ENCODE data around the gene EHD1.

Gene EHD1

DNA sequence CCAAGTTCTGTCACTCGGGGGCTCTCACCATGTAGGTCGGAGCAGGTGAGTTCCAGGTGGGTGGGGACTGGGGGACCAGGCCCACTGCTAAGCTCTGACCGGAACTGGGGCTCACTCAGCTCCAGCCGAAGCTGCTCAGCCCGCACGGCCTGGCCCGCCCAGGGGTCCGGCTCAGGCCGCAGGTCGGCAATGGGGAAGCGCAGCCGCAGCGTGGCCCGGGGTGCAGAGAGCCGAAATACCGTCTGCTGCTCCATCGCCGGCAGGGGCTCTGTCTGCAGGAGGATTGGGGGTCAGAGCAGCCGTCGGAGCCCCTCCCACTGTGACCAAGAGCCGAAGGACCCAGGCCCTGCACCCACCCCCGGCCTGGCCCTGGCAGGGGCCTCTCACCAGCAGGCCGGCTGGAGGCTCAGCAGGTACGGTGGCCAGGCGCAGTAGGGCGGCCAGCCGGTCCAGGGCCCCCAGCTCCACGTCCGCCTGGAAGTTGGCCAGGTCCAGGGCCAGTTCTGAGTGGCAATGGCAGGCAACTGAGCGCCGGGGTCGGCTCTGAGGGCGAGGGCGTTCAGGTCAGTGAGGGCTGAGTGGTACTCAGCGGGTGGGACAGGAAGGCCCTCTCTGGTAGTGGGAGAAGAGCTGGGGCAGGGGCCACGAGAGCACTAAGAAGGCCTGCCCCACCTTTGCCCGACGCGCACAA lies 31.4 kb upstream of the EHD1 start:
- DNase-seq, result no peak

DNA sequence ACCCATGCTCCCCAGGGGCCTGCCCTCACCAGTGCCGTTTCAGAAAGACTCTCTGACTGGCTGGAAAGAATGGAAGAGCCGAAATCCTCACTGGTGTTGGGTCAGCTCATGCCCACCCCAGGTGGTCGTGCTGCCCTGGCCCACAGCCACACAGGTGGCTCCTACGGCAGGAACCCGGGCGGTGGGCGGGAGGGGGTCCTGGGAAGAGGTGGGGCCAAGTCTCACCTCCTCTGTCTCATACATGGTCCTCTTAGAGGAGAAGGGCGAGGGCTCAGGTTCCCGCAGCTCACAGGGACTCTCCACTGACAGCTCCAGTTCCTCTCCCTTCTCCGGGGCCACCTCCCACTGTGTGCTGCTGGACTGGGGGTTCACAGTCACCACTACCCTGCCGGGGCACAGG lies 30.3 kb upstream of the EHD1 start:
- DNase-seq, result no peak

DNA sequence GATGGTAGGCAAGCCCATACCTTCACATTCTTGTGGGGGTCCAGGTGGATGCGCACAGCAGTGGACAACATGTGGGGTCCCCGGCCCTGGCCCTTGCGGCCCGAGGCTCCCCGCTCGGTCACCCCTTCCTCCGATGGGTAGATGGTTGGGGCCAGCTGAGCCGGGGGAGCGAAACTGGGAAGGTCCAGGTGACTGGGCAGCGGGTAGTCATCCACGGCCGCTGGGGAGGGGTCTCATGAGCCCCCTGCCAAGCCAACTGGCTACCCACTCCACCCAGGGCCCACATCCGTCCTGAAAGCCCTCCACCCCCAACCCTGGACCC lies 27.9 kb upstream of the EHD1 start:
- DNase-seq, result no peak

DNA sequence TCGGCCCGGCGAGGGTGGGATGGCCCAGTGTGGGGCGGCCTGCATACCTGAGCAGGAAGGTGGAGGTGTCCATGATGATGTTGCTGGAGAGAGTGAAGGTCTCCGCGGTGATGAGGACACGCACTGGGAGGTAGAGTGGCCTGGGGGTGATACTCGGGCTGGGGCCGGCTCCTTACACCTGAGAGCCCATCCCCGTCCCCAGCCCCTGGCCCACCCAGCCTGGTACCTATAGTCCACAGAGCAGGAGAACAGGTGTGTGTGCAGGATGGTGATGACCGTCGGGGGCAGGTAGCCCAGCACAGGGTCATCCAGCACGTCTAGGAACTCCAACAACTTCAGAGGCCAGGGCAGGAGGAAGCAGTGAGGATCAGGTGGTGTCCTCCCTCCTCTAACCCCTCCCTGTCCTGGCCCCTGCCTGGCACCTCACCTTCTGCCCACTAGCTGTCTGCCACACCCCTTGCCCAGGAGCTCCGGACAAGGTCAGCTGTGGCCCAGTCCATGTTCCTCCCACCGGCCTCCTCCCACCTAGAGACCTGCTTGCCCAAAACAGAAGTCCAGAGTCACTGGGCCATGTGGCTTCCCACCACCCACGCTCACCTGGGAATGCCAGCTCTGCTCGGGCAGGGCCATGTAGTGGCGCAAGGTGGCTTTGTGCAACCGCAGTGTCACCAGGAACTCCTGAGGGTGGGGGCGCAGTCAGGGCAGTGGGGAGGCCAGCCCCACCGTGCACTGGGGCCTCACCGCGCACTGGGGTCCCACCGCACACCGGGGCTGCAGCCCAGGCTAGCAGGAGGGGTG lies 27.3 kb upstream of the EHD1 start:
- no peak for DNase-seq

DNA sequence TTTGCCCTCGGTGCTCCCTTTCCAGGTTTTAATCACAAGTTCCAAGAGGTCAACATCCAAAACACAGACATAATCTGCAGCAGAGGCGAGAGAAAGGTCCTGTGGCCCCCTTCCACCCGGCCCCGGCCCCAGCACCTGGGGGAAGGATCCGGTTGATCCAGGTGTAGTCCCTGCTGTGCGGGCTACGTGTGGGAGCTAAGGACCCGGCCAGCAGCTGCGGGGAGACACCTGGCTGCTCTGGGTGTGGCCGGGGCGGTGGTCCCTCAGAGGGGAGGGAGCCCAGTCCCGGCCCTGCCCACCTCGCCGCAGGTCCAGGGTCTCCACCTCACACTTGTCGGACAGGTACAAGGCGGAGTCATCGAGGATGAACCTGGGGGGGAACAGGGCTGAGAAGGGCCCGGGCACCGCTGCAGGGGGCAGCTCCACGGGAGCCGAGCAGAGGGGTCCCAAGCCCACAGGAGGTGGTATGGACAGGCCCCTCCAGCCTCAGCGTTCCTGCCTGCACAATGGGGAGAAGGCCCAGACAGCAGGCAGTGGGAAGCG lies 24.9 kb upstream of the EHD1 start:
- no peak for DNase-seq

DNA sequence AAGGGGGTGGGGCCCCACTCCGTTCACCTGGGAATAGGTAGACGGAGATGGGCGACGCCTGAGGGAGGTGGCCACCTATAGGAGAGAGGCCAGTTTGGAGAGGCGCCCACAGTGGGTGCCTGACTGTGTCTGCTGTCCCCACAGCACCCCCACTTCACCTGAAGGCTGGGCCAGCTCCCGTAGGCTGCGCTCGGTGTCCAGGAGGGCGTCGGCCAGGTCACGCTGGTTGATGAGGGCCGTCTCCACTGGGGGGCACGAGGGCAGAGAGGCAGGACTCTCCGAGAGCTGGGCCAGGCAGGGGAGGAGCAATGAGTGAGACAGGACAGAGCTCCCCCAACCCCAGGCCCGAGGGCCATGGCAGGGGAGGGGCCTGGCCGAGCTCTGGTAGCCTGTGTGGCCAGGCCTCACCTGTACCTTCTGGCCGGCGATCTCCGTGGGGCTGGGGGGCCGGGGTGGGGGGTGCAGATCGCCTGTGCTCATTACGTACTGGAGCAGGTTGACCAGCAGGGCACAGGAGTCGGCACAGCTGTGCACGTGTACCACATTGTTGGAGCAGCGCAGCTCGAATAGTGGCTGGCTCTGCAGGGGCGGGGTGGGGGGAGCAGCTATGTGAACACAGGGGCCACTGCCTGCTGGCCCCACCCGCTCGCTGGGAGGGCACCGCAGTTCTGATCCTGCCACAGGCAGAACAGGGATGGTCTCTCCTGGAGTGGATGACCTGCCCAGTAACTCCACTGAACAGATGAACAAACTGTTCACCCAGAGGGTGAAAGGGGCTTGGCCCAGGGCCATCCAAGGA lies 23.9 kb upstream of the EHD1 start:
- no peak for DNase-seq

DNA sequence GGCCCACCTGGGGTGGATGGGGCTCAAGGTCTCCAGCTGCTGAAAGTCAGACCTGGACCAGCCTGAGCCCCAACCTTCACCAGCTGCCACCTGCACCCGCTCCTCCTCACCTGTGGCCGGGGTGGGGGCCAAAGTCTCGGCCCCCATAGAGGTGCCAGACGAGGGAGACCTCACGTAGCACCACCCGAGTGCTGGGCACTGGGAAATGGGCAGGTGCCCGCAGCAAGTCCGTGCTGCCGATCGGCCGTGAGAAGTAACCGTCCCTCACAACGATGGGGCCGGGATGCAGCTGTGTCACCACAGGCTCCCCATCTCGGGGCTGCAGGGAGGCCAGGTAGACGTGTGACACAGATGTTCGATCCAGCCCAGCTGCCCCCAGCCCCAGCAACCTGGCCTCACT lies 22.4 kb upstream of the EHD1 start:
- DNase-seq, result no peak

DNA sequence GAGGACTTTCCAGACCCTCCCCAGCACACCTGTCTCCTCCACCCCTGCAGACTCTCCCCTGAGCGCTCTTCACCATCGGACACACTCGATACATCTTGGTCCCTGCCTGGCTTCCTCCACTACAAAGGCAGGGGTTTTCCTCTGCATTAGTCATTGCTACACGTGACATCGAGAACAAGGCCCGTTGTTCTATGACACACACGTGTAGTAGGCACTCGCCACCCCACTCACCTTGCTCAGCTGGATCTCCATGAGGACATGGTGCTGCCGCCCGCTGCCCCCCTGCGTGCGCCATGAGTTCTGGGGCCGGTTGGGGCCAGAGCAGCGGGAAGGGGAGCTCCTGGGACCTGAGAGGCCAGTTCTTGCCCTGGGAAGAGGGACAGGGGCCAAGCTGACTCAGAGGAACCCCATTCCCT lies 21.9 kb upstream of the EHD1 start:
- DNase-seq, result no peak

DNA sequence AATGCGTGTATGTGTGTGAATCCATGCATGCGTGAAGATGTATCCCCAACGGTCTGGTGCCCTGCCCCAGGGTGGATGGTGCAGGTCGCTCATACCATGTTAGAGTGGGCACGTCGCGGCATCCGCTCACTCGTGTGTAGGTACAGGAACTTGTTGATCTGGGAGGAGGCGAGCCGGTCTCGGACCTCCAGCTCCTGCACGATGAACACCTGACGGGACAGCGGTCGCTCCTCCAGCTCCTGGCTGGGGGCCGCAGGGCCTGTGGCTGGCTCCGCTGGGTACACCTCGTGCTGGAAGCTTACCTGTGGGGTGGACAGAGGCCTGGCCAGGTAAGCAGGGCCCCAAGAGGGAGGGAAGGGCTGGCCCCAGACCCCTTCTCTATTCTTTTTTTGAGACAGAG lies 20.1 kb upstream of the EHD1 start:
- DNase-seq, result no peak

DNA sequence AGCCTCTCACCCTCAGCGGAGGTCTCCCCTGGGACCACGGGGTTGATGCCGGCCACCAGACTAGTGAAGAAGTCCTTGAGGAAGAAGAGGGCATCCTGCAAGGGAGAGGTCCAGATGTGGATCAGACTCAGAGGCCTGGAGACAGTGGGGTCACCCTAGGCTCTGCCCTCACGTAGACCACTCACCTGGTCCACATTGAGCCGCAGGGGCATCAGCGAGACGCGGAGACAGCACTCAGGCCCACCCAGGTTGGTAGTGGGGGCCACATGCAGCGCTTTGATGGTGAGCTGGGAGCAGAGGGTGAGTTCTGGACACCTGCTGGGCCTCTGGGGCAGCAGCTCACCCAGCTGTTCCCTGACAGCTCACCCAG lies 19.6 kb upstream of the EHD1 start:
- DNase-seq, result no peak

DNA sequence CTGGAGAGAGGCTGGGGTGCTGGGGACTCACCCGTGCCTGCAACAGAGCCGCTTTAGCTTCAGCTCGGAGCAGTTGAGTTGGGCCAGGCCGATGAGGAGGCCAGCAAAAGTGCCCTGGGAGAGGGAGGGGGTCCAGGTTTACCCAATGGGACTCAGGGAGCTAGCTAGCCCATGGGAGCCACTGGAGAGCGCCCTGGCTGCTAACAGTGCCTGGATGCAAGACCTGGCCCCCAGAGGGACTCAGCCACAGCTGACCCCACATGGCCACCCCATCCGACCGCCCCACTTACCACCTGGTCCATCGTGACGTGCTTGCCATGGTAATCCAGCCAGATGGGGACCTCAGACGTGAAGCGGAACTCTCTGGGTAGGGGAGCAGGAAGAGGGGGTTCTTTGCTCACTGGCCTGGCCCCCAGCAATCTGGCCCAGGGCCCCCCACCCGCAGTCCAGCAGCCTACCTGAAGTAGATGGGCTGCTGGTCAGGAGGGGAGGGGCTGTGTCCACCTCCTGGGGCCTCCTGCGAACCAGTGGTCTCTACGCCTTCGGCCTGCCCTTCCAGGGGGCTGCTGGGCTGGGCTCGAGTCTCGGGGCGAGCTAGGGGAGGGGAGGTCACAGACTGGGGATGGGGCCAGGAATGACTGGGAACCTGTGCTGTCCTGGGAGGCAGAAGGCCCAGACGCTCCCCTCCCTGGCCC lies 19.1 kb upstream of the EHD1 start:
- no peak for DNase-seq

DNA sequence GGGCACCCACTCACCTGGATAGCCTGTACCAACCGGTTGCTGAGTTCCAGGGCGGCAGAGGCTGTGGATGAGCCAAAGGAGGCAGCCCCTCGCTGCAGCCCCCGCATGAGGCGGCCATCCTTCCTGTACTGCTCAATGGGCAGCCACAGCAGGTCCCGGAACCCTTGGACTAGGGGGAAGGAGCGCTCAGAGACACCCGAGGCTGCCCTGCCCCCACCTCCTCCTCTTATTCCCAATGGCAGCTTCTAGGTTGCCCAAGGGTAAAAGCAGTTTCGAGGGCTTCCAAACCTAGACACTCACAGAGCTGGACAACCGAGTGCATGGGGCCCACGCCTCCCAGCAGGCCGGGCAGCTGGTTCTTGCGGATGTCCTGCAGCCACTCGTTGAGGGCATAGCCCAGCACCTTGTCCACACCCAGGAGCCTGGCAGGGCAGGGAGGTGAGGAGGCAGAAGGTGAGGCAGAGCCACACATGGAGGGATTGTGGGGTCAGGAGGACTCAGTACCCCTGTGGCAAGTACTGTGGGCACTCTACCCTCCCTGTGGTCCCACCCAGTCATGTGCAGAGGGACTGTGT lies 18.1 kb upstream of the EHD1 start:
- no peak for DNase-seq

DNA sequence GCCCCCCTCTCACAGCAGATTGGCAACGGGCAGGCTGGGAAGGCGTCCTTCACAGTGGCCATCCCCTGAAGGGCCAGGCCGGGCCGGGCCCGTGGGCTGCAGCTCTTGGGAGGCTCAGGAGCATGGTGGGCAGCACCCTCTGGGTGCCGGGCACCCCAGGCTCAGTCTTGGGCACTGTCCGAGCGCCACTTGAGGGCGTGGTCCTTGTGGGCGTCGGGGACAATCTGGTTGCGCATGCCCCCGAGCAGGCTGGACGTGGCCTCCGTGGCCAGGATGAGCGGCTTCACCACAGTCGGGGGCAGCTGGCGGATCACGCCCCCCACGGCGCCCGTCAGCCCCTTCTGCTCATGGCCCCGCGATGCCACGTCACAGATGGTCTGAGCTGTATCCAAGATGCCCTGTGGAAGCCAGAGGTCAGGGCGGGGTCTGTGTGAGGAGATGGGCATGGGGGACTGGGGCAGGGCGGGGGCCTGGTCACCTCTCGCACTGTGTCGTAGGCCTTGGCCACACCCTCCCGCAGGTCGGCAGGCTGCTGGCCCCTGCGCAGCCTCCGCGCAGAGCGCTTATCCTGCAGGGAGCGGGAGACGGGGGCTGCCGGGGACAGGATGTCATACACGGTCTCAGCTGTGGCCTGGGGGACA lies 16.5 kb upstream of the EHD1 start:
- no peak for DNase-seq

DNA sequence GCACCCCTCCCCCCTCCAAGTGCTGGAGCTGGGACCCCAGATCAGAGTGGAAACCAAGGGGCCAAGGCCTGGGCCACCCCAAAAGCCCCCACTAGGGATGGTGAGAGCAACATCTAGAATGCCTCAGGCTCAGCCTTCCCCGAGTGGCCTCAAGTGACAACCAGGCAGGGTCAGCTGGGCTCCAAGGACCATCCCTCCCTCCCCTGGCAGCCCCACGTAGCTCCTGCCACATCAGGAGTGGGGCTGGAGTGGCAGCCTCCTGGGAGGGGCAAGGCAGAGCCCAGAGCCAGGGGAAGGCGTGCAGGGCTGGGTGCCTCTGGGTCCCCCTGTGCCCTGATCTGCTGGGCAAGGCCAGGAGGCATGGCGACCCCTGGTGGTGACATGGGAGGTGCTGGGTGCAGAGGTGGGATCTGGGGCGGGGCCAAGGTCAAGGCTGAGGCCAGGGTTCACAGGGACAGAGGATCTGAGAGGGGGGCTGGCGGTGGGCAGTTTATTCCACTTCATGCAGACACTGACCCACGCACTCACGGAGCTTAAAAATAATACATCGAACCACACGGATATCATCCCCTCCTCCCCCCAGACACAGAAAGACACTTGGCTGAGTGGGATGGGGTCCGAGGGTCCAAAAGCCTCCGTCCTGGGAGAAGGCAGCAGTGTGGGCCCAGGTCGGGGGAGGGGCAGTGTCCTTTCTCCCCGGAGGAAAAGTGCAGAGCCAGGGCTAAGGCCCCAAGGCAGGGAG lies 15.8 kb upstream of the EHD1 start:
- peak; percentile 62 to 69 for DNase-seq

DNA sequence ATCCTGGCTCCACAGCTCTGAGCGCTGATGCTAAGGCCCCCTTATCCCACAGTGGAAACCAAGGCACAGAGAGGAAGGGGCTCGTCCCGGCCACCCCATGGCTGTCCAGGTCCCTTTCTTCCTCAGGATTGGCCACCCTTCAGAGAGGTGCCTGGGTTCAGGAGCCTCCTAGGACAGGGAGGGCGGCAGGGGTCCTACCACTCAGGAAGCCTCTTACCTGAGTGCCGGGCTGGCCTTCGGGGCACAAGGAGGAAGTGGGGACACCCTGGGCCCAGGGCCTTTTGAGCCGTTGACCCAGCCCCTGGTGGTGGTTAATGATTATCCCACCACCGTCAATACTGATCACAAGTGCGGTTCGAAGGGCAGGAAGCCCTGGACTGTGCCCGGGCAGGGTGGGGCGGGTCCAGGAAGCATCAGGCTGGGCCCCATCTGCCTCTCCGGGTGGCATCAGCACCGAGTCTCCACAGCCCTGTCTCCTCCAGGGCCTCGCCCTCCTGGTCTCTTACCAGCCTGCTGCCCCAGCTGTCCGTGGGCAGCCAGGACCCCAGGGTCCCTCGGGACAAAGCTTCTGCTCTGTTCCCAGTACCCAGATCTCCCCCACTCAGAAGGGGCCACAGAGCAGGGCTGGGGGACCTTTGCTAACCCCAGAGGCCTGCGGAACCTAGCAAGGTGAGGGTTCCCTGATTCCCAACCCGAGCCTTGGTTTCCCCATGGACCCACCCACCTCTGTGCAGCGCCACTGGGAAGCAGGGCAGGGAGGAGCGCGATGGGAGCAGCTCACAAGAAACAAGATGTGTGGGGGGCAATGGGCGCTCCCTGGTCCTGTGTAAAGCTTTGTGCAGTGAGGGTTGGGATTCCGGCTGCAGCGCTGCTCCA lies 15.0 kb upstream of the EHD1 start:
- DNase-seq, result no peak

DNA sequence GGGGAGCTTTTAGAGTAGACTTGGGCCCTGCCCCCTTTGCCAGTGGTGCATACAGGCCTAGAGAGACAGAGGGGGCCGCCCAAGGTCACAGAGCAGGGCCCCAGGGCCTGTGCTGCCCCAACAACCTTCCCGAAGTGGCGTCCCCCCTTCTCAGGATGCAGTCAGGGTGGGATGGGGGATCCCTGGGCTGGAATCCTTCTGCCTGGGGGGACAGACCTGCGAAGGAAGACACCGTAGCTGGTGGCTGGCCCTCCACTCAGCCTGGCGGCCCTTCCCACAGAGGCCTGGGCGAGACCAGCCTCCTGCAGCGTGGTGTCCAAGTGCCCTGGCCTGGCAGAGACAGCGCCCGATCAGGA lies 14.4 kb upstream of the EHD1 start:
- no peak for DNase-seq

DNA sequence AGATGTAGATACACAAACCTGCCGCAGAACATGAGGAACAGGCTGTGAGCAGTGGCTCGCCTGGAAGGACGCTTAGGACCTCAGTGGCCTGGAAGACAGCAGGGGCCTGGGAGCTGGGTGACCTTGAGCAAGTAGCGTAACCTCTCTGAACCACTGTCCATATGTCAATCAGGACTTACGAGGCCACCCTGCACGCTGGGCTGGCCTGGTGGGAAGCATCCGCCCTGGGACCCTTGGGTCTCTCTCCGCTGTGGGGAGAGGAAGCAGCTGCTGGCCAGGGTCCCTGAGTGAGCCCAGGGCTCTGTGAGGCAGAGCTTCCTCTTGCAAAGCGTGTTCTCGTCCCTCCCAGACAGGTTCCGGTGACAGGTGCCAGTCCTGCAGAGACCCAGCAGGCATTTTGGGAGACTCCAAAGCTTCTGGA lies 14.0 kb upstream of the EHD1 start:
- no peak for DNase-seq

DNA sequence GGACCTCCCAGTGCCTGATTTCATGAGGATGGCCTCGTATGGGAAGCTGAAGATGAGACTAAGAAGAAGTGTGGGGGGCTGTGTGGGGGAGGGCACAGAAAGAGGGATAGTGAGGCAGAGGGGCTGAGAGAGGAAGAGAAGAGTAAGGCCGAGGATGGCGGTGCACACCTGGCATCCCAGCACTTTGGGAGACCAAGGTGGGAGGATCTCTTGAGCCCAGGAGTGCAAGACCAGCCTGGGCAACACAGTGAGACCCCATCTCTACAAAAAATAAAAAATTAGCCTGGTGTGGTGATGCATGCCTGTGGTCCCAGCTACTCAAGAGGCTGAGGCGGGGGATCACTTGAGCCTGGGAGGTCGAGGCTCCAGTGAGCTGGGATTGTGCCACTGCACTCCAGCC lies 13.5 kb upstream of the EHD1 start:
- DNase-seq, result no peak

DNA sequence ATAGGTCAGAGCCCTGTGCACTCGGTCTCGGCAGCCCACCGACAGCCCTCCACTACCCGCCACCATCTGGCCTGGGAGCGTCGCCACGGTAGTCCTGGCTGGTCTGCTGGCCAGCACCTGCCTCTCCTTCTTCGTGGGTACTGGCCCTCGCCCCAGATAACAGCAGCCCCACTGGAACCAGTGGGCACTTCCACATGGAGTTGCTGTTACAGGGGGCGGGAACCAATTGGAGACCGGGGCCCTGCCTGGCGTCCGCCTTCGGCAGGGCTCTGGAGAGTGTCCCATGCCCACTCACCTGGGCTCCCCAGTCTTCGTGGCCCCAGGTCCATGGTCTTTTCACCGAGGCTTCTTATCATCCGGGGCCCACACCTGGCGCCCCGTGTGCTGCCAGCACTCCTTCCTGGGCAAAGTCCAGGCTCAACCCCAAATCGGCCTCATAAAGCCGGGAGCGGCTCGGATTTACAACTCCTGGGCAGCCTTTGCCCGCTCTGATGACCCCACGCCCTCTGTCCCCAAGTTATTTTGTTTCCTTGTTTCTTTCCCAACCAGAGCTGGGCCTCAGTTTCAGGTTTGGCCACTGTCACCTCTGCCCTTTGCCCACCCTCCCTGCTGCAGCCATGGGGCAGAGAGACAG lies 12.9 kb upstream of the EHD1 start:
- DNase-seq, result no peak

DNA sequence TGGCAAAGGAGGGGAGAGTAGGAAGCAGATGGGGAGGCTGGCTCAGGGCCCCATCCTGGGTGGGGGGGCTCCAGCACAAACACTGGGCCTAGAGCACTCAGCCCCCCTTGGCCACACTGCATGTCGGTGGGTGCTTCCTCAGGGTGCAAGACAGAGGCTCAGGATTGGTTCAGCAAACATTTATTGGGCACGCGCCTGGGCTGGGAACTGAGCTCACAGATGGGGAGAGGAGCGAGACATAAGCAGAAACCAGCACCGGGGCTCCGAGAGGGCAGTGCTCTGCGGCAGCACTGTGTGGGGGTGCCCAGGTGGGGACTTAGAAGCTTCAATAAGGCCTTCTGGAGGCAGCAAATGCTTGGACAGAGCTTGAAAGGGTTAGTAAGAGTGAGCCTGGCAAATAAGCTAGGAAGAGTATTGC lies 12.1 kb upstream of the EHD1 start:
- DNase-seq, result no peak
